Neuronal stem cell (in vitro differentiated cells): Measurements from ENCODE around the gene UCKL1.
"Not testable (repeated sequence)": the region's sequence is repeated elsewhere in the genome, so short reads cannot be mapped to it uniquely, and the experiment has no call there.

ENCODE experiments used
- DNase-seq: peaks from one replicate; pipeline ENCODE4 v3.0.0-alpha.2; 2013; ENCODE audit warnings: low spot score
- H2AFZ ChIP-seq: one replicate; pipeline ENCODE4 v1.6.1; 2013; ENCODE audit warnings: mild to moderate bottlenecking, low read length, inconsistent platforms
- H2AK5ac ChIP-seq: 2 replicates; pipeline ENCODE4 v1.6.1; 2013; ENCODE audit warnings: low read depth, mild to moderate bottlenecking, inconsistent platforms, low read length, moderate library complexity, mixed read lengths
- H2BK120ac ChIP-seq: 2 replicates; pipeline ENCODE4 v1.6.1; 2013; ENCODE audit warnings: low read depth, mild to moderate bottlenecking, inconsistent platforms, low read length, moderate library complexity, mixed read lengths
- H2BK12ac ChIP-seq: one replicate; pipeline ENCODE4 v1.6.1; 2013; ENCODE audit warnings: low read length, inconsistent platforms
- H2BK15ac ChIP-seq: 2 replicates; pipeline ENCODE4 v1.6.1; 2013; ENCODE audit warnings: mild to moderate bottlenecking, low read length, inconsistent platforms, mixed read lengths
- H2BK5ac ChIP-seq: one replicate; pipeline ENCODE4 v1.6.1; 2013; ENCODE audit warnings: inconsistent platforms, mild to moderate bottlenecking, low read length, moderate library complexity
- H3K14ac ChIP-seq: one replicate; pipeline ENCODE4 v1.6.1; 2013; ENCODE audit warnings: low read length, inconsistent platforms
- H3K18ac ChIP-seq: 2 replicates; pipeline ENCODE4 v1.6.1; 2013; ENCODE audit warnings: low read length, inconsistent platforms
- H3K23ac ChIP-seq: 2 replicates; pipeline ENCODE4 v1.6.1; 2013; ENCODE audit warnings: low read depth, mild to moderate bottlenecking, mixed read lengths, low read length, inconsistent platforms; ENCODE audit not compliant: poor library complexity
- H3K27ac ChIP-seq: replicated peaks from 3 replicates; pipeline ENCODE4 v1.5.1; 2013; ENCODE audit warnings: low read length, inconsistent platforms
- H3K27me3 ChIP-seq, 3 experiments: 2 replicates each; pipeline ENCODE4 v1.6.1; 2013; ENCODE audit warnings: low read length in 3 of 3, mild to moderate bottlenecking in 2 of 3, inconsistent platforms in 1 of 3, low read depth in 1 of 3, mixed read lengths in 1 of 3, moderate library complexity in 1 of 3; ENCODE audit not compliant: control insufficient read depth in 3 of 3, insufficient read depth in 3 of 3
- H3K36me3 ChIP-seq, 2 donors: replicated peaks in 1 of 2; 2 replicates each; pipeline ENCODE4 v1.6.1; 2013; ENCODE audit warnings: low read length in 2 of 2; ENCODE audit not compliant: control insufficient read depth in 2 of 2, insufficient read depth in 2 of 2
- H3K4ac ChIP-seq: 2 replicates; pipeline ENCODE4 v1.6.1; 2013; ENCODE audit warnings: inconsistent platforms, mild to moderate bottlenecking, low read length, moderate library complexity
- H3K4me1 ChIP-seq, 2 donors: 1 replicate in 1 of 2; 2 replicates in 1 of 2; pipeline ENCODE4 v1.6.1; 2013; ENCODE audit warnings: low read length in 2 of 2, low read depth in 1 of 2; ENCODE audit not compliant: control insufficient read depth in 2 of 2, insufficient read depth in 1 of 2
- H3K4me2 ChIP-seq: one replicate; pipeline ENCODE4 v1.6.1; 2013; ENCODE audit warnings: mild to moderate bottlenecking, low read length, inconsistent platforms; ENCODE audit not compliant: insufficient read depth, poor library complexity, severe bottlenecking
- H3K4me3 ChIP-seq, 2 donors: 2 replicates each; pipeline ENCODE4 v1.5.1; 2013; ENCODE audit warnings: low read length in 2 of 2, mild to moderate bottlenecking in 2 of 2, inconsistent platforms in 1 of 2, moderate library complexity in 1 of 2
- H3K79me1 ChIP-seq: one replicate; pipeline ENCODE4 v1.6.1; 2013; ENCODE audit warnings: low read depth, mild to moderate bottlenecking, inconsistent platforms, low read length, moderate library complexity
- H3K9ac ChIP-seq: one replicate; pipeline ENCODE4 v1.6.1; 2013; ENCODE audit warnings: mild to moderate bottlenecking, low read depth, low read length, inconsistent platforms; ENCODE audit not compliant: poor library complexity
- H3K9me3 ChIP-seq, 2 donors: replicated peaks in 1 of 2; 2 replicates each; pipeline versions ENCODE3 to v1.6.1; 2013; ENCODE audit warnings: low read length in 2 of 2, mild to moderate bottlenecking in 2 of 2, inconsistent platforms in 1 of 2, low read depth in 1 of 2, mixed read lengths in 1 of 2, moderate library complexity in 1 of 2; ENCODE audit not compliant: control insufficient read depth in 2 of 2, insufficient read depth in 1 of 2
- H4K8ac ChIP-seq: one replicate; pipeline ENCODE4 v1.6.1; 2013; ENCODE audit warnings: low read depth, mild to moderate bottlenecking, inconsistent platforms, low read length, moderate library complexity
- H4K91ac ChIP-seq: one replicate; pipeline ENCODE4 v1.6.1; 2013; ENCODE audit warnings: low read length, low read depth, mild to moderate bottlenecking, inconsistent platforms; ENCODE audit not compliant: poor library complexity
- WGBS, 2 donors: extraction: QIAGEN DNeasy Blood & Tissue Kit; methylation state at CpG; one replicate each; pipeline ENCODE4 v1.1.7; 2013; ENCODE audit warnings: missing lambda C conversion rate in 2 of 2, mixed read lengths in 1 of 2; ENCODE audit not compliant: insufficient read length in 2 of 2, insufficient replicate concordance in 1 of 2; ENCODE audit errors: extremely low coverage in 2 of 2; 5-methylcytosine and 5-hydroxymethylcytosine counted together

UCKL1 gene

GRCh38 chr20:63931735-63932134 is 24.5 kb downstream of the UCKL1 start:
- no peak overlapping the region for H2AK5ac ChIP-seq
- no peak overlapping the region for H2BK12ac ChIP-seq
- peak overlapping the region; percentile 80 for H3K23ac ChIP-seq
- H2AFZ ChIP-seq, result no peak overlapping the region
- DNase-seq, result no peak
- no peaks in the 10 kb centered on the region for H3K9me3 ChIP-seq
- H3K4me1 ChIP-seq, result no peaks in the 10 kb centered on the region
- H2BK120ac ChIP-seq, result no peak overlapping the region
- H2BK15ac ChIP-seq, result no peak overlapping the region
- no peak overlapping the region for H4K91ac ChIP-seq
- no peak overlapping the region for H3K14ac ChIP-seq
- H3K27ac ChIP-seq, result no peak overlapping the region
- no peaks in the 10 kb centered on the region for H3K27me3 ChIP-seq
- no peaks in the 10 kb centered on the region for H3K79me1 ChIP-seq
- H3K18ac ChIP-seq, result no peak overlapping the region
- peaks cover 50 to 93% of the 10 kb centered on the region in 2 donors for H3K36me3 ChIP-seq
- peak overlapping the region; percentile 83 for H3K9ac ChIP-seq
- H3K4me3 ChIP-seq, result no peak overlapping the region
- peak overlapping the region; percentile 30 for H4K8ac ChIP-seq
- no CpG with 5 or more reads among the region's 19 CpGs for WGBS, 2 donors
- no peak overlapping the region for H3K4me2 ChIP-seq
- H3K4ac ChIP-seq, result no peak overlapping the region
- H2BK5ac ChIP-seq, result no peak overlapping the region

- Histone ChIP-seq H4K91ac (peak overlapping the region; percentile 60), H3K4ac (no peak overlapping the region), H3K36me3 (peaks cover 50 to 93% of the 10 kb centered on the region in 2 donors), H3K9me3 (no peaks in the 10 kb centered on the region), H3K4me3 (no peak overlapping the region), H3K23ac (no peak overlapping the region), H3K4me1 (no peaks in the 10 kb centered on the region), H2BK120ac (no peak overlapping the region), H2BK12ac (no peak overlapping the region), H3K27me3 (no peaks in the 10 kb centered on the region), H3K14ac (no peak overlapping the region), H4K8ac (peak overlapping the region; percentile 76), H2AK5ac (no peak overlapping the region), H3K4me2 (no peak overlapping the region), H2BK15ac (no peak overlapping the region), H3K79me1 (peaks cover 2% of the 10 kb centered on the region), H3K18ac (peak overlapping the region; percentile 18), H3K9ac (no peak overlapping the region), H3K27ac (no peak overlapping the region), H2BK5ac (no peak overlapping the region), H2AFZ (no peak overlapping the region)
- DNase-seq, result no peak
- WGBS, 2 donors, result no CpG with 5 or more reads among the region's 37 CpGs
Measured at GRCh38 chr20:63930971-63931553, 25.2 kb downstream of the UCKL1 start.

- Histone ChIP-seq H3K36me3 (peaks cover 40 to 77% of the 10 kb centered on the region in 2 donors), H2BK5ac (peak overlapping the region; percentile 28)
- DNase-seq, H3K4me2 ChIP-seq, H3K79me1 ChIP-seq, H3K18ac ChIP-seq, H3K4me1 ChIP-seq, H3K4me3 ChIP-seq, H3K14ac ChIP-seq, H2AFZ ChIP-seq, H3K4ac ChIP-seq, H2BK15ac ChIP-seq, H3K9me3 ChIP-seq, H3K23ac ChIP-seq, H2AK5ac ChIP-seq, H2BK12ac ChIP-seq, H3K27ac ChIP-seq, H3K27me3 ChIP-seq, H3K9ac ChIP-seq, H2BK120ac ChIP-seq, H4K91ac ChIP-seq, H4K8ac ChIP-seq: not testable (repeated sequence)
- WGBS, 2 donors, result no CpG with 5 or more reads among the region's 31 CpGs
Measured at GRCh38 chr20:63929473-63929883, 26.7 kb downstream of the UCKL1 start.

DNA sequence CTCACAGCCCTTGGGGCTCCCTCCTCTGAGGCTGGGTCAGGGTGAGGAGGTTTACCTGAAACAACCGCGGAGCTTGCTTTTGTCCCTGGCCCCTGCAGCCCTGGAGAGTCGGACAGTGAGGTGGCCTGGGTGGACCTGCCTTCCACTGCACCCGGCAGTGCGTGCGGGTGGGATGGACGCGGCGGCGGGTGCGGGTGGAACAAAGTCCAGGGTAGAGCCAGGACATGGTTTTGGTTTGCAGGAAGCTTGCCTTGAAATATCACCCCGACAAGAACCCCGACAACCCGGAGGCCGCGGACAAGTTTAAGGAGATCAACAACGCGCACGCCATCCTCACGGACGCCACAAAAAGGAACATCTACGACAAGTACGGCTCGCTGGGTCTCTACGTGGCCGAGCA is 27.1 kb downstream of the UCKL1 start:
- H3K4me1 ChIP-seq, result no peaks in the 10 kb centered on the region
- no peak overlapping the region for H2AK5ac ChIP-seq
- no peak for DNase-seq

More for the DNA sequence above, 27.1 kb downstream of the UCKL1 start:
- no CpG with 5 or more reads among the region's 26 CpGs for WGBS, 2 donors
- no peak overlapping the region for H2BK12ac ChIP-seq
- H3K9ac ChIP-seq, result no peak overlapping the region
- H4K8ac ChIP-seq, result no peak overlapping the region
- no peak overlapping the region for H2AFZ ChIP-seq
- no peak overlapping the region for H3K18ac ChIP-seq
- H3K4me2 ChIP-seq, result no peak overlapping the region
- H3K23ac ChIP-seq, result peak overlapping the region; percentile 61
- H3K36me3 ChIP-seq, result peaks cover 40 to 73% of the 10 kb centered on the region in 2 donors
- no peaks in the 10 kb centered on the region for H3K27me3 ChIP-seq
- peak overlapping the region in 1 of 2 donors; percentile 26 for H3K4me3 ChIP-seq
- H3K27ac ChIP-seq, result no peak overlapping the region
- no peaks in the 10 kb centered on the region for H3K9me3 ChIP-seq
- H4K91ac ChIP-seq, result no peak overlapping the region
- H3K4ac ChIP-seq, result no peak overlapping the region
- H2BK5ac ChIP-seq, result peak overlapping the region; percentile 28
- H3K14ac ChIP-seq, result no peak overlapping the region
- H2BK120ac ChIP-seq, result no peak overlapping the region
- H2BK15ac ChIP-seq, result no peak overlapping the region
- peaks cover 4% of the 10 kb centered on the region for H3K79me1 ChIP-seq
